ENCODE results near the gene PPP1R9B.

GRCh38 chr17:50143461-50144176 lies 6.9 kb downstream of the PPP1R9B start:
- no peak for TF ChIP-seq EGR1 (IDR thresholded peaks at IDR 0.05; ENCODE audit: low read depth in 2 of 2)
- no peak for TF ChIP-seq REST (IDR thresholded peaks at IDR 0.05)
- TF ChIP-seq CTCF (IDR thresholded peaks at IDR 0.05; ENCODE audit: low read depth, low read length, missing input control) = no peak
- no peak for TF ChIP-seq ATF3 (IDR thresholded peaks at IDR 0.05)
- TF ChIP-seq RXRA (IDR thresholded peaks at IDR 0.05) = no peak
- no peak for TF ChIP-seq SP1 (IDR thresholded peaks at IDR 0.05)
- no peak for TF ChIP-seq MAX (IDR thresholded peaks at IDR 0.05)
- TF ChIP-seq GABPA (IDR thresholded peaks at IDR 0.05 in 1 of 2, conservative IDR thresholded peaks at IDR 0.05 in 1 of 2) = no peak
- TF ChIP-seq RAD21 (IDR thresholded peaks at IDR 0.05) = no peak
- no peak for TF ChIP-seq TAF1 (conservative IDR thresholded peaks at IDR 0.05)
- TF ChIP-seq YY1 (IDR thresholded peaks at IDR 0.05) = no peak
- no peak for TF ChIP-seq FOXA1 (IDR thresholded peaks at IDR 0.05)
- no peak for TF ChIP-seq JUND (IDR thresholded peaks at IDR 0.05)

Measured in liver (tissue), 3 donors.